A673 (cell line): Measurements from ENCODE around the gene ABHD10. TPM values are rescaled to one million over a fixed set of nuclear protein-coding genes. Genes with fewer than 3 reads are reported as not detected.

ENCODE experiments used
- BruUV-seq: library from RNA; stranded (reverse); fragments of 400-500 nt; replicated peaks from 2 replicates; lab custom pipeline; 2021; lab: Mats Ljungman, UMichigan
- CTCF ChIA-PET: fragments of 300-600 bp; sonication (Branson Sonifier 250); formaldehyde crosslinking; loops from one replicate; lab custom pipeline; 2022; ENCODE audit warnings: antibody characterized with exemption; lab: Charles Lee
- POLR2A ChIA-PET: fragments of 300-600 bp; sonication (Branson Sonifier 250); formaldehyde crosslinking; loops from one replicate; lab custom pipeline; 2022; ENCODE audit warnings: antibody characterized with exemption; ENCODE audit not compliant: low non-redundant PET; lab: Charles Lee
- DNase-seq: peaks from one replicate; pipeline ENCODE4 v3.0.0-alpha.2; 2015; ENCODE audit warnings: low spot score
- H3K27ac ChIP-seq: fragments of 200-600 bp; sonication (generic); 2 replicates; pipeline ENCODE4 v1.5.1; 2016; ENCODE audit warnings: mixed run types, low read depth, mild to moderate bottlenecking, mixed read lengths, antibody characterized with exemption, low read length; ENCODE audit not compliant: poor library complexity, severe bottlenecking
- H3K27me3 ChIP-seq: fragments of 200-600 bp; sonication (generic); replicated peaks from 2 replicates; pipeline ENCODE4 v1.6.1; 2017; ENCODE audit warnings: mixed run types, low read depth, mild to moderate bottlenecking, mixed read lengths, antibody characterized with exemption, low read length; ENCODE audit not compliant: insufficient read depth, poor library complexity
- H3K36me3 ChIP-seq: fragments of 200-600 bp; sonication (generic); 2 replicates; pipeline ENCODE4 v1.6.1; 2016; ENCODE audit warnings: mixed run types, mild to moderate bottlenecking, mixed read lengths, antibody characterized with exemption, low read length; ENCODE audit not compliant: insufficient read depth, poor library complexity, severe bottlenecking
- H3K4me1 ChIP-seq: fragments of 200-600 bp; sonication (generic); 2 replicates; pipeline ENCODE4 v1.6.1; 2017; ENCODE audit warnings: mixed run types, mild to moderate bottlenecking, mixed read lengths, antibody characterized with exemption, low read length; ENCODE audit not compliant: insufficient read depth, poor library complexity, severe bottlenecking
- H3K4me3 ChIP-seq: fragments of 200-600 bp; sonication (generic); 2 replicates; pipeline ENCODE4 v1.5.1; 2016; ENCODE audit warnings: low read depth, mixed run types, mild to moderate bottlenecking, mixed read lengths, low read length; ENCODE audit not compliant: poor library complexity, severe bottlenecking
- H3K9me3 ChIP-seq: fragments of 200-600 bp; sonication (generic); 2 replicates; pipeline ENCODE4 v1.6.1; 2016; ENCODE audit warnings: mixed run types, low read depth, mild to moderate bottlenecking, mixed read lengths, antibody characterized with exemption, low read length; ENCODE audit not compliant: poor library complexity, severe bottlenecking
- CTCF ChIP-seq: fragments of 300-800, 200-600 bp; sonication (generic); conservative IDR thresholded peaks from 2 replicates; pipeline ENCODE4 v1.5.1; 2017; ENCODE audit warnings: low read depth, mild to moderate bottlenecking, antibody characterized with exemption, low read length, moderate library complexity, mixed read lengths
- EZH2 ChIP-seq: fragments of 200-600 bp; sonication (generic); IDR thresholded peaks from 2 replicates; pipeline ENCODE4 v1.6.1; 2017; ENCODE audit warnings: borderline replicate concordance, low read depth, mild to moderate bottlenecking, mixed read lengths, antibody characterized with exemption, low read length; ENCODE audit not compliant: poor library complexity, severe bottlenecking
- intact Hi-C: fragments of 100-400 bp; cut with micrococcal nuclease; formaldehyde crosslinking; loops from one replicate; pipeline ENCODE4 v1.10.0; 2022; ENCODE audit not compliant: unreplicated experiment
- total RNA-seq: library from RNA; stranded (reverse); gene quantifications from 2 replicates; pipeline ENCODE4 v1.2.3, GENCODE V29; 2021

Gene ABHD10
- total RNA-seq, 1 experiment from 2014 or later = 40.7 TPM

- intact Hi-C loops = loop anchor here (2.0 kb wide), 1 partner anchor 296 kb away; no protein-coding TSS in a partner anchor
- BruUV-seq = no TSS peak
- H3K27me3 ChIP-seq = no peaks in the 10 kb centered on the region
- H3K36me3 ChIP-seq = no peaks in the 10 kb centered on the region
- CTCF ChIA-PET = interaction anchor here (0.6 to 3.5 kb wide), 9 partner anchors 23 to 345 kb away, joined by 3 to 24 read pairs (median 4); partner anchors contain the start of gene ABHD10
- peaks cover 37% of the 10 kb centered on the region for H3K4me1 ChIP-seq
- TF ChIP-seq EZH2 = no peak
- no peak for TF ChIP-seq CTCF
- no peak overlapping the region for H3K27ac ChIP-seq
- no peak for DNase-seq
- H3K9me3 ChIP-seq = no peaks in the 10 kb centered on the region
- H3K4me3 ChIP-seq = no peak overlapping the region
- POLR2A ChIA-PET = interaction anchor here (0.7 kb wide), 1 partner anchor 34 kb away, joined by 3 read pairs; no protein-coding TSS in a partner anchor
These were observed 33.6 kb downstream of the ABHD10 start for GRCh38 chr3:112012205-112012992.

- POLR2A ChIA-PET = no interaction called here
- Histone ChIP-seq H3K9me3 (no peaks in the 10 kb centered on the region), H3K4me1 (peaks cover 29% of the 10 kb centered on the region), H3K4me3 (no peak overlapping the region), H3K27ac (no peak overlapping the region), H3K36me3 (no peaks in the 10 kb centered on the region), H3K27me3 (no peaks in the 10 kb centered on the region)
- no peak for TF ChIP-seq EZH2
- TF ChIP-seq CTCF = peak; percentile 85
- DNase-seq = peak; percentile 84
- CTCF ChIA-PET = interaction anchor here (0.6 to 3.5 kb wide), 17 partner anchors 11 to 346 kb away, joined by 3 to 24 read pairs (median 4); partner anchors contain the start of gene ABHD10
- intact Hi-C loops = loop anchor here (1.0 to 2.0 kb wide), 2 partner anchors 24 to 296 kb away; no protein-coding TSS in a partner anchor
- BruUV-seq = no TSS peak
These were observed 34.4 kb downstream of the ABHD10 start for GRCh38 chr3:112013058-112013783.

- H3K27ac ChIP-seq = no peak overlapping the region
- peak; percentile 14; the same call in 1 of the 2 replicates for TF ChIP-seq CTCF
- no peak for TF ChIP-seq EZH2
- CTCF ChIA-PET = interaction anchor here (0.6 to 3.5 kb wide), 17 partner anchors 12 to 347 kb away, joined by 3 to 24 read pairs (median 4); partner anchors contain the start of gene ABHD10
- no peaks in the 10 kb centered on the region for H3K9me3 ChIP-seq
- H3K4me1 ChIP-seq = peaks cover 24% of the 10 kb centered on the region
- POLR2A ChIA-PET = no interaction called here
- H3K36me3 ChIP-seq = no peaks in the 10 kb centered on the region
- no peaks in the 10 kb centered on the region for H3K27me3 ChIP-seq
- BruUV-seq = no TSS peak
- DNase-seq = no peak
- H3K4me3 ChIP-seq = no peak overlapping the region
- intact Hi-C loops = loop anchor here (1.0 to 2.0 kb wide), 2 partner anchors 24 to 297 kb away; no protein-coding TSS in a partner anchor
These were observed 34.9 kb downstream of the ABHD10 start for GRCh38 chr3:112013784-112014143.
